PFSK-1 (cell line): ENCODE data around the gene CNTN4.

Source experiments
- FOXP2 ChIP-seq: optimal IDR thresholded peaks from 2 replicates; pipeline ENCODE3; 2011; ENCODE audit warnings: borderline replicate concordance, control low read depth, inconsistent platforms; ENCODE audit not compliant: insufficient read depth; ENCODE audit errors: extremely low read length, extremely low read depth
- POLR2AphosphoS5 ChIP-seq: IDR thresholded peaks from 2 replicates; pipeline ENCODE4 v1.6.1; 2012; ENCODE audit warnings: low read depth, mild to moderate bottlenecking, control low read depth, low read length, moderate library complexity
- SIN3A ChIP-seq: IDR thresholded peaks from 2 replicates; pipeline ENCODE4 v1.6.1; 2012; ENCODE audit warnings: mild to moderate bottlenecking, low read length, moderate library complexity, borderline replicate concordance; ENCODE audit not compliant: insufficient read depth
- TAF1 ChIP-seq: IDR thresholded peaks from 2 replicates; pipeline ENCODE4 v1.6.1; 2012; ENCODE audit warnings: low read length, control low read depth, borderline replicate concordance; ENCODE audit not compliant: insufficient read depth
- TF ChIP-seq, protein P1 (sequence below), 2 experiments: IDR thresholded peaks; 2 replicates each; pipeline versions ENCODE4 v1.6.1 to v1.8.0; 2011 to 2012; ENCODE audit warnings: low read depth in 2 of 2, low read length in 2 of 2, control low read depth in 1 of 2, inconsistent platforms in 1 of 2, mild to moderate bottlenecking in 1 of 2, moderate library complexity in 1 of 2; ENCODE audit not compliant: insufficient read depth in 1 of 2

Gene CNTN4

GRCh38 chr3:2784627-2785026 lies 686.0 kb downstream of the CNTN4 start:
- TF ChIP-seq FOXP2 (no peak), TAF1 (no peak), SIN3A (no peak), POLR2AphosphoS5 (no peak)

GRCh38 chr3:2790266-2790815 lies 691.7 kb downstream of the CNTN4 start:
- TF ChIP-seq SIN3A (no peak), TAF1 (no peak), POLR2AphosphoS5 (no peak), FOXP2 (no peak)
- TF ChIP-seq, protein P1, sequence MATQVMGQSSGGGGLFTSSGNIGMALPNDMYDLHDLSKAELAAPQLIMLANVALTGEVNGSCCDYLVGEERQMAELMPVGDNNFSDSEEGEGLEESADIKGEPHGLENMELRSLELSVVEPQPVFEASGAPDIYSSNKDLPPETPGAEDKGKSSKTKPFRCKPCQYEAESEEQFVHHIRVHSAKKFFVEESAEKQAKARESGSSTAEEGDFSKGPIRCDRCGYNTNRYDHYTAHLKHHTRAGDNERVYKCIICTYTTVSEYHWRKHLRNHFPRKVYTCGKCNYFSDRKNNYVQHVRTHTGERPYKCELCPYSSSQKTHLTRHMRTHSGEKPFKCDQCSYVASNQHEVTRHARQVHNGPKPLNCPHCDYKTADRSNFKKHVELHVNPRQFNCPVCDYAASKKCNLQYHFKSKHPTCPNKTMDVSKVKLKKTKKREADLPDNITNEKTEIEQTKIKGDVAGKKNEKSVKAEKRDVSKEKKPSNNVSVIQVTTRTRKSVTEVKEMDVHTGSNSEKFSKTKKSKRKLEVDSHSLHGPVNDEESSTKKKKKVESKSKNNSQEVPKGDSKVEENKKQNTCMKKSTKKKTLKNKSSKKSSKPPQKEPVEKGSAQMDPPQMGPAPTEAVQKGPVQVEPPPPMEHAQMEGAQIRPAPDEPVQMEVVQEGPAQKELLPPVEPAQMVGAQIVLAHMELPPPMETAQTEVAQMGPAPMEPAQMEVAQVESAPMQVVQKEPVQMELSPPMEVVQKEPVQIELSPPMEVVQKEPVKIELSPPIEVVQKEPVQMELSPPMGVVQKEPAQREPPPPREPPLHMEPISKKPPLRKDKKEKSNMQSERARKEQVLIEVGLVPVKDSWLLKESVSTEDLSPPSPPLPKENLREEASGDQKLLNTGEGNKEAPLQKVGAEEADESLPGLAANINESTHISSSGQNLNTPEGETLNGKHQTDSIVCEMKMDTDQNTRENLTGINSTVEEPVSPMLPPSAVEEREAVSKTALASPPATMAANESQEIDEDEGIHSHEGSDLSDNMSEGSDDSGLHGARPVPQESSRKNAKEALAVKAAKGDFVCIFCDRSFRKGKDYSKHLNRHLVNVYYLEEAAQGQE (IDR thresholded peaks at IDR 0.05; ENCODE audit: insufficient read depth in 1 of 2, low read depth in 2 of 2, low read length in 2 of 2), result no peak

GRCh38 chr3:2792432-2792831 lies 693.8 kb downstream of the CNTN4 start:
- no peak for TF ChIP-seq POLR2AphosphoS5
- TF ChIP-seq SIN3A, result no peak
- TF ChIP-seq, protein P1 (IDR thresholded peaks at IDR 0.05; ENCODE audit: insufficient read depth in 1 of 2, low read depth in 2 of 2, low read length in 2 of 2), result no peak
- no peak for TF ChIP-seq FOXP2
- no peak for TF ChIP-seq TAF1

DNA sequence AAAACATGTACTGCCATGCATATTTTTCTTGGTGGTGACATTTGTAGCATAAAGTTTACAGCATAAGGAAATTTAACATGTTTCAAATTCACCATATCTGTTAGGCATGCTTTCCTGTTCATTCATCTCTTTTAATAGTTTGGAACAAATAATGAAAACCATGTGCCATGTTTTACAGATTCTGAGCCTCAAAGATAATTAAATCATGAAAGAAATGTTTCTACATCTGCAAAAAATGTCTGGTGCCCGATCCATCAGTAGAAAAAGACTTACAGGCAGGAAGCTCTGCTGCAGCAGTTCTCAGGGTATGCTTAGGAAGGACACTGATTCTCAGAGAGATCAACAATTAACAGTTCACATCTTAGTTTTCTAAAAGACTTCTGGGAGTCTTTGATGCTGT lies 695.3 kb downstream of the CNTN4 start:
- no peak for TF ChIP-seq TAF1
- no peak for TF ChIP-seq POLR2AphosphoS5
- TF ChIP-seq SIN3A, result no peak
- TF ChIP-seq, protein P1 (IDR thresholded peaks at IDR 0.05; ENCODE audit: insufficient read depth in 1 of 2, low read depth in 2 of 2, low read length in 2 of 2), result no peak
- TF ChIP-seq FOXP2, result no peak

GRCh38 chr3:2802429-2802828 lies 703.8 kb downstream of the CNTN4 start:
- TF ChIP-seq POLR2AphosphoS5 (no peak), FOXP2 (no peak), TAF1 (no peak), SIN3A (no peak)
- TF ChIP-seq, protein P1 (IDR thresholded peaks at IDR 0.05; ENCODE audit: insufficient read depth in 1 of 2, low read depth in 2 of 2, low read length in 2 of 2), result no peak
